DND-41 (cell line): ENCODE results near the gene C13orf42.

ENCODE experiments used
- ATAC-seq: fragments of 200-7000 bp; cut with Tn5 transposase; 3 replicates; pipeline ENCODE4 v1.9.1; 2021; ENCODE audit warnings: low read depth; ENCODE audit not compliant: insufficient read depth
- DNase-seq: peaks from one replicate; pipeline ENCODE4 v3.0.0-alpha.2; 2020
- H2AFZ ChIP-seq: 2 replicates; pipeline ENCODE4 v1.6.0; 2012; ENCODE audit warnings: low read depth, low read length
- H3K27ac ChIP-seq: 2 replicates; pipeline ENCODE4 v1.5.1; 2012; ENCODE audit warnings: low read length, inconsistent platforms
- H3K27me3 ChIP-seq: fragments of 200-600 bp; sonication (generic); 2 replicates; pipeline ENCODE4 v1.6.0; 2012; ENCODE audit warnings: low read length, mild to moderate bottlenecking, inconsistent platforms; ENCODE audit not compliant: insufficient read depth, poor library complexity
- H3K36me3 ChIP-seq: 2 replicates; pipeline ENCODE4 v1.5.1; 2012; ENCODE audit warnings: low read length, inconsistent platforms; ENCODE audit not compliant: insufficient read depth
- H3K4me1 ChIP-seq: 2 replicates; pipeline ENCODE4 v1.5.1; 2012; ENCODE audit warnings: mild to moderate bottlenecking, low read length; ENCODE audit not compliant: insufficient read depth
- H3K4me2 ChIP-seq: 2 replicates; pipeline ENCODE4 v1.6.0; 2012; ENCODE audit warnings: mild to moderate bottlenecking, moderate library complexity, low read length, inconsistent platforms; ENCODE audit not compliant: insufficient read depth
- H3K4me3 ChIP-seq, 2 experiments: fragments of 200-600 bp in 1 of 2; shearing (Covaris generic) in 1 of 2; 2 replicates each; pipeline ENCODE4 v1.5.1; 2012 to 2016; ENCODE audit warnings: inconsistent platforms in 2 of 2, low read length in 2 of 2, mild to moderate bottlenecking in 2 of 2, low read depth in 1 of 2, moderate library complexity in 1 of 2
- H3K79me2 ChIP-seq: 2 replicates; pipeline ENCODE4 v1.6.0; 2012; ENCODE audit warnings: low read length, inconsistent platforms; ENCODE audit not compliant: insufficient read depth
- H3K9ac ChIP-seq: 2 replicates; pipeline ENCODE4 v1.6.0; 2012; ENCODE audit warnings: low read depth, mild to moderate bottlenecking, inconsistent platforms, low read length, moderate library complexity
- H3K9me3 ChIP-seq: 2 replicates; pipeline ENCODE4 v1.5.1; 2012; ENCODE audit warnings: low read length, moderate library complexity, mild to moderate bottlenecking, inconsistent platforms; ENCODE audit not compliant: insufficient read depth, severe bottlenecking
- H4K20me1 ChIP-seq: 2 replicates; pipeline ENCODE4 v1.6.0; 2012; ENCODE audit warnings: low read length; ENCODE audit not compliant: insufficient read depth
- CTCF ChIP-seq: IDR thresholded peaks from 2 replicates; pipeline ENCODE4 v1.5.1; 2012; ENCODE audit warnings: borderline replicate concordance, low read length, moderate library complexity, mild to moderate bottlenecking; ENCODE audit not compliant: poor library complexity, severe bottlenecking; ENCODE audit errors: extremely low read depth
- EZH2 ChIP-seq: IDR thresholded peaks from 3 replicates; pipeline ENCODE4 v1.6.1; 2012; ENCODE audit warnings: borderline replicate concordance, low read depth, mild to moderate bottlenecking, moderate library complexity, low read length, inconsistent platforms; ENCODE audit not compliant: severe bottlenecking

Gene C13orf42

DNA sequence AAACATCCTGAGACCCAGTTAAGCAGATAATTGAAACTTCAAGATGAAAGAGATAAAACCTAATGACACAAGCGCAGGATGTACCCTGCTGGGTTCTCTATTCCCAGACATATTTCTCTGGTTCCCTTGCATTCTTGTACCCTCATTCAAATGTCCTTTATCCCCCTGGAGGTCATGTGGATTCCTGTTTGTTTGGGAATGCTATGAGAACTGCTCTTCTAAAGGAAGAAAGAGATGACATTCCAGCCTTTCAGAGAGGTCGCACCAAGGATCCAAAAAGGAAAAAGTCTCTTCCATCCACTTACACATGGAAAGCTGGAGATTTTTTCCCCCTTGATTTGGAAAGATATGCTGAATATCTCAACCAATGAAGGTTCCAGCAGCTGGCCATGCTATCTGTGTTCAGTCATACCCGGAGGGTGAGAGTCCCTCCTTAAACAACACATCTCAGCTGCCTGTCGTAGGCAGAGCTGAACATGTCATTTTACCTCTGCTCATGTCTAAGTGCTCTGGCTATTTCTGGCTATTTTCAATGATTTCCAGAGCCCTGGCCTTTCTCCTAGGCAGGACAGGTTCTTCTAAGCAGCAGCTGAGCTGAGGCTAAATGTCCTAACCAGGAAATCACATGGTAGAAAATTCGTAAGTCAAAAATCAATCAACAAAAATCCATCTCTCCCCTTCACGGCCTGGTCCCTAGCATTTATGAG, 52.5 kb downstream of the C13orf42 start:
- H3K36me3 ChIP-seq: no peaks in the 10 kb centered on the region
- no peak for ATAC-seq
- DNase-seq: no peak
- H3K9ac ChIP-seq: no peak overlapping the region
- H3K27ac ChIP-seq: no peak overlapping the region
- no peaks in the 10 kb centered on the region for H3K9me3 ChIP-seq
- H3K27me3 ChIP-seq: no peaks in the 10 kb centered on the region
- no peaks in the 10 kb centered on the region for H3K4me1 ChIP-seq
- no peak overlapping the region for H3K4me2 ChIP-seq
- H3K4me3 ChIP-seq: no peak overlapping the region
- no peak for TF ChIP-seq CTCF
- no peak for TF ChIP-seq EZH2
- H2AFZ ChIP-seq: no peak overlapping the region
- no peaks in the 10 kb centered on the region for H3K79me2 ChIP-seq
- no peaks in the 10 kb centered on the region for H4K20me1 ChIP-seq

DNA sequence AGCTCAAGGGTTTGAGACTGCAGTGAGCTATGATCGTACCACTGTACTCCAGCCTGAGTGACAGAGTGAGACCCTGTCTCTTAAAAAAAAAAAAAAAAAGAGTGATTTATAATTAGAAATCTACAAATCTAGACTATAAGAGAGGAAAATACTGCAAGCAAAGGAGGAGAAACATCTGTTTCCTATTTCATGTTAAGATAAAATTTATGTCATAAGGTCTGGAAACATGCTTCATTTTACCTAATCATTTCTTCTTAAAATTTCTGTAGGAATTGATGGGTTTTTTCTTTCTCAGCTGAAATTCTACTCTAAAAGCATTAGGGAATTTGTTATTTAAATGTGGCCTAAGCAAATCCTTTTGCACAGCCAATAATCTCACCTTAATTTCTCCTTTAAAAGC, 53.2 kb downstream of the C13orf42 start:
- Histone ChIP-seq H3K9ac (no peak overlapping the region), H3K4me1 (no peaks in the 10 kb centered on the region), H3K27ac (no peak overlapping the region), H3K79me2 (no peaks in the 10 kb centered on the region), H3K36me3 (no peaks in the 10 kb centered on the region), H4K20me1 (no peaks in the 10 kb centered on the region), H3K27me3 (no peaks in the 10 kb centered on the region), H3K9me3 (no peaks in the 10 kb centered on the region), H2AFZ (no peak overlapping the region), H3K4me3 (no peak overlapping the region), H3K4me2 (no peak overlapping the region)
- no peak for DNase-seq
- TF ChIP-seq CTCF: no peak
- TF ChIP-seq EZH2: no peak
- no peak for ATAC-seq

GRCh38 chr13:51057001-51057400, 54.1 kb downstream of the C13orf42 start:
- no peak for ATAC-seq
- Histone ChIP-seq H4K20me1 (no peaks in the 10 kb centered on the region), H3K4me1 (no peaks in the 10 kb centered on the region), H2AFZ (no peak overlapping the region), H3K4me2 (no peak overlapping the region), H3K27ac (no peak overlapping the region), H3K79me2 (no peaks in the 10 kb centered on the region), H3K9ac (no peak overlapping the region), H3K9me3 (no peaks in the 10 kb centered on the region), H3K27me3 (no peaks in the 10 kb centered on the region), H3K36me3 (no peaks in the 10 kb centered on the region), H3K4me3 (no peak overlapping the region)
- no peak for TF ChIP-seq EZH2
- TF ChIP-seq CTCF: no peak
- DNase-seq: no peak
